Muscle of leg (tissue), 16 donors: ENCODE data around the gene CCDC92B. TPM values are rescaled to one million over a fixed set of nuclear protein-coding genes. Genes with fewer than 3 reads are reported as not detected.
A peak's percentile ranks its signal among the peaks of the same experiment; 100 is the strongest.

Experiments used
- DNase-seq: peaks from one replicate; pipeline ENCODE4 v3.0.0; 2013
- H3K27ac ChIP-seq: one replicate; pipeline ENCODE4 v1.5.1; 2013; ENCODE audit warnings: mild to moderate bottlenecking, low read length, control low read depth
- H3K27me3 ChIP-seq: one replicate; pipeline ENCODE4 v1.6.1; 2013; ENCODE audit warnings: low read length; ENCODE audit not compliant: control insufficient read depth, insufficient read depth
- H3K36me3 ChIP-seq: one replicate; pipeline ENCODE4 v1.6.1; 2013; ENCODE audit warnings: low read length; ENCODE audit not compliant: control insufficient read depth, insufficient read depth
- H3K4me1 ChIP-seq: one replicate; pipeline ENCODE4 v1.6.1; 2013; ENCODE audit warnings: low read length; ENCODE audit not compliant: control insufficient read depth, insufficient read depth
- H3K4me3 ChIP-seq: one replicate; pipeline ENCODE4 v1.5.1; 2013; ENCODE audit warnings: low read length, control low read depth
- H3K9me3 ChIP-seq: replicated peaks from 2 replicates; pipeline ENCODE4 v1.6.1; 2013; ENCODE audit warnings: low read depth, low read length; ENCODE audit not compliant: control insufficient read depth
- WGBS: methylation state at CpG from one replicate; pipeline ENCODE4 v1.1.5; 2013; ENCODE audit warnings: missing lambda C conversion rate; ENCODE audit not compliant: insufficient coverage; 5-methylcytosine and 5-hydroxymethylcytosine counted together
- long read RNA-seq, 11 donors: transcript quantifications; one replicate each; lab custom pipeline, GENCODE V29; 2026
- polyA plus RNA-seq, 8 donors: library from polyadenylated mRNA; unstranded; fragments of 120-200 nt; gene quantifications; one replicate each; pipeline versions ENCODE4 v1.2.1 to v1.2.3, GENCODE V29; 2013; ENCODE audit warnings: inconsistent platforms in 1 of 8, low replicate concordance in 1 of 8; ENCODE audit not compliant: insufficient read length in 8 of 8, insufficient read depth in 1 of 8
- total RNA-seq: library from RNA; stranded (reverse); fragments of 120-200 nt; gene quantifications from one replicate; pipeline ENCODE4 v1.2.4, GENCODE V29; 2013

Gene CCDC92B
- total RNA-seq (0.09 TPM), polyA plus RNA-seq (under 1 TPM; 0.08 to 0.25 (median 0.13) TPM)
- long read RNA-seq, donor 1, partial matches to known transcripts, result 0 of 1 reads
- long read RNA-seq, donor 1, other reads (novel, unspliced or antisense), result 0 of 1 reads
- long read RNA-seq, donor 2, result 0 reads
- long read RNA-seq, donor 3, result 0 reads
- long read RNA-seq, donor 4, result 0 reads
- long read RNA-seq, donor 5, result 0 reads
- long read RNA-seq, donor 6, result 0 reads
- long read RNA-seq, donor 7, partial matches to known transcripts, result 0 of 1 reads
- long read RNA-seq, donor 7, other reads (novel, unspliced or antisense), result 0 of 1 reads
- long read RNA-seq, donor 8, result 0 reads
- long read RNA-seq, donor 9, partial matches to known transcripts, result 0 of 1 reads
- long read RNA-seq, donor 9, other reads (novel, unspliced or antisense), result 0 of 1 reads
- long read RNA-seq, donor 10, result 0 reads
- long read RNA-seq, donor 11, result 0 reads

GRCh38 chr17:2749058-2749783 lies at the start of gene CCDC92B:
TSS of gene CCDC92B (minus strand) at chr17:2749652. CDS start at chr17:2735145, 14,507 bp downstream.
- no peak for DNase-seq
- Histone ChIP-seq H3K4me1 (peaks cover 8% of the 10 kb centered on the region), H3K36me3 (no peaks in the 10 kb centered on the region), H3K9me3 (no peaks in the 10 kb centered on the region), H3K27ac (no peak within 1 kb of the TSS), H3K27me3 (peaks cover 55% of the 10 kb centered on the region), H3K4me3 (no peak within 1 kb of the TSS)
- under 1% methylated on average over 39 of the region's 76 CpGs for WGBS

- WGBS, result 45% methylated on average over 8 of the region's 11 CpGs
- Histone ChIP-seq H3K4me1 (no peaks in the 10 kb centered on the region), H3K27me3 (peaks cover 2% of the 10 kb centered on the region), H3K4me3 (no peak overlapping the region), H3K27ac (no peak overlapping the region), H3K9me3 (no peaks in the 10 kb centered on the region), H3K36me3 (no peaks in the 10 kb centered on the region)
- DNase-seq, result no peak
Observed at GRCh38 chr17:2798678-2799077, 49.2 kb upstream of the CCDC92B start.

GRCh38 chr17:2798188-2798587 lies 48.7 kb upstream of the CCDC92B start:
- DNase-seq, result no peak

GRCh38 chr17:2797637-2798036 lies 48.2 kb upstream of the CCDC92B start:
- Histone ChIP-seq H3K27ac (no peak overlapping the region), H3K36me3 (no peaks in the 10 kb centered on the region), H3K27me3 (peaks cover 2% of the 10 kb centered on the region), H3K4me3 (no peak overlapping the region), H3K4me1 (no peaks in the 10 kb centered on the region), H3K9me3 (no peaks in the 10 kb centered on the region)
- DNase-seq, result no peak
- WGBS, result 70% methylated on average over 10 of the region's 11 CpGs

More at GRCh38 chr17:2798188-2798587, 48.7 kb upstream of the CCDC92B start:
- 83% methylated on average over 11 of the region's 11 CpGs for WGBS
- peaks cover 2% of the 10 kb centered on the region for H3K27me3 ChIP-seq
- H3K4me3 ChIP-seq, result no peak overlapping the region
- H3K4me1 ChIP-seq, result no peaks in the 10 kb centered on the region
- H3K27ac ChIP-seq, result no peak overlapping the region
- no peaks in the 10 kb centered on the region for H3K9me3 ChIP-seq
- H3K36me3 ChIP-seq, result no peaks in the 10 kb centered on the region

GRCh38 chr17:2797226-2797625 lies 47.8 kb upstream of the CCDC92B start:
- Histone ChIP-seq H3K27ac (no peak overlapping the region), H3K9me3 (no peaks in the 10 kb centered on the region), H3K4me1 (no peaks in the 10 kb centered on the region), H3K27me3 (peaks cover 2% of the 10 kb centered on the region), H3K4me3 (peak overlapping the region; percentile 5), H3K36me3 (no peaks in the 10 kb centered on the region)
- no peak for DNase-seq
- WGBS, result 72% methylated on average over 8 of the region's 15 CpGs

GRCh38 chr17:2796164-2797125 lies 47.0 kb upstream of the CCDC92B start, which contains the start of gene RAP1GAP2:
TSS of gene RAP1GAP2 (plus strand) at chr17:2796438. CDS start at chr17:2796528, 90 bp downstream.
- peak; percentile 30 for DNase-seq
- no peaks in the 10 kb centered on the region for H3K36me3 ChIP-seq
- H3K4me3 ChIP-seq, result peak within 1 kb of the TSS; percentile 5
- no peaks in the 10 kb centered on the region for H3K9me3 ChIP-seq
- no peak within 1 kb of the TSS for H3K27ac ChIP-seq
- no peaks in the 10 kb centered on the region for H3K4me1 ChIP-seq
- 58% methylated on average over 27 of the region's 39 CpGs for WGBS
- H3K27me3 ChIP-seq, result peaks cover 2% of the 10 kb centered on the region

- H3K4me1 ChIP-seq, result no peaks in the 10 kb centered on the region
- no peak overlapping the region for H3K4me3 ChIP-seq
- no peaks in the 10 kb centered on the region for H3K36me3 ChIP-seq
- WGBS, result 81% methylated on average over 23 of the region's 28 CpGs
- H3K9me3 ChIP-seq, result no peaks in the 10 kb centered on the region
- peaks cover 5% of the 10 kb centered on the region for H3K27me3 ChIP-seq
- no peak for DNase-seq
- H3K27ac ChIP-seq, result no peak overlapping the region
Observed at GRCh38 chr17:2795441-2796163, 46.1 kb upstream of the CCDC92B start.

GRCh38 chr17:2794111-2794803 lies 44.8 kb upstream of the CCDC92B start:
- H3K4me1 ChIP-seq, result no peaks in the 10 kb centered on the region
- WGBS, result 78% methylated on average over 2 of the region's 6 CpGs

More at GRCh38 chr17:2794111-2794803, 44.8 kb upstream of the CCDC92B start:
- Histone ChIP-seq H3K27me3 (peaks cover 3% of the 10 kb centered on the region), H3K4me3 (no peak overlapping the region), H3K36me3 (no peaks in the 10 kb centered on the region), H3K27ac (no peak overlapping the region), H3K9me3 (no peaks in the 10 kb centered on the region)
- DNase-seq, result no peak
